ENCODE results near the gene FXN. TPM values are rescaled to one million over a fixed set of nuclear protein-coding genes. Genes with fewer than 3 reads are reported as not detected.
A peak's percentile ranks its signal among the peaks of the same experiment; 100 is the strongest.
"Not testable (repeated sequence)": the region's sequence is repeated elsewhere in the genome, so short reads cannot be mapped to it uniquely, and the experiment has no call there.

The FXN gene
- 1 to 10 TPM; 4.0 to 7.2 (median 5.5) TPM for total RNA-seq

DNA sequence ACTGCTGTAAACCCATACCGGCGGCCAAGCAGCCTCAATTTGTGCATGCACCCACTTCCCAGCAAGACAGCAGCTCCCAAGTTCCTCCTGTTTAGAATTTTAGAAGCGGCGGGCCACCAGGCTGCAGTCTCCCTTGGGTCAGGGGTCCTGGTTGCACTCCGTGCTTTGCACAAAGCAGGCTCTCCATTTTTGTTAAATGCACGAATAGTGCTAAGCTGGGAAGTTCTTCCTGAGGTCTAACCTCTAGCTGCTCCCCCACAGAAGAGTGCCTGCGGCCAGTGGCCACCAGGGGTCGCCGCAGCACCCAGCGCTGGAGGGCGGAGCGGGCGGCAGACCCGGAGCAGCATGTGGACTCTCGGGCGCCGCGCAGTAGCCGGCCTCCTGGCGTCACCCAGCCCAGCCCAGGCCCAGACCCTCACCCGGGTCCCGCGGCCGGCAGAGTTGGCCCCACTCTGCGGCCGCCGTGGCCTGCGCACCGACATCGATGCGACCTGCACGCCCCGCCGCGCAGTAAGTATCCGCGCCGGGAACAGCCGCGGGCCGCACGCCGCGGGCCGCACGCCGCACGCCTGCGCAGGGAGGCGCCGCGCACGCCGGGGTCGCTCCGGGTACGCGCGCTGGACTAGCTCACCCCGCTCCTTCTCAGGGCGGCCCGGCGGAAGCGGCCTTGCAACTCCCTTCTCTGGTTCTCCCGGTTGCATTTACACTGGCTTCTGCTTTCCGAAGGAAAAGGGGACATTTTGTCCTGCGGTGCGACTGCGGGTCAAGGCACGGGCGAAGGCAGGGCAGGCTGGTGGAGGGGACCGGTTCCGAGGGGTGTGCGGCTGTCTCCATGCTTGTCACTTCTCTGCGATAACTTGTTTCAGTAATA, at the start of gene FXN:
TSS of gene FXN (plus strand) at position 315 of the 871 bp plus-strand sequence. CDS start at position 346, 31 bp downstream.
- TF ChIP-seq, protein P1, sequence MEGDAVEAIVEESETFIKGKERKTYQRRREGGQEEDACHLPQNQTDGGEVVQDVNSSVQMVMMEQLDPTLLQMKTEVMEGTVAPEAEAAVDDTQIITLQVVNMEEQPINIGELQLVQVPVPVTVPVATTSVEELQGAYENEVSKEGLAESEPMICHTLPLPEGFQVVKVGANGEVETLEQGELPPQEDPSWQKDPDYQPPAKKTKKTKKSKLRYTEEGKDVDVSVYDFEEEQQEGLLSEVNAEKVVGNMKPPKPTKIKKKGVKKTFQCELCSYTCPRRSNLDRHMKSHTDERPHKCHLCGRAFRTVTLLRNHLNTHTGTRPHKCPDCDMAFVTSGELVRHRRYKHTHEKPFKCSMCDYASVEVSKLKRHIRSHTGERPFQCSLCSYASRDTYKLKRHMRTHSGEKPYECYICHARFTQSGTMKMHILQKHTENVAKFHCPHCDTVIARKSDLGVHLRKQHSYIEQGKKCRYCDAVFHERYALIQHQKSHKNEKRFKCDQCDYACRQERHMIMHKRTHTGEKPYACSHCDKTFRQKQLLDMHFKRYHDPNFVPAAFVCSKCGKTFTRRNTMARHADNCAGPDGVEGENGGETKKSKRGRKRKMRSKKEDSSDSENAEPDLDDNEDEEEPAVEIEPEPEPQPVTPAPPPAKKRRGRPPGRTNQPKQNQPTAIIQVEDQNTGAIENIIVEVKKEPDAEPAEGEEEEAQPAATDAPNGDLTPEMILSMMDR (IDR thresholded peaks at IDR 0.05): peak in 2 of 3 donors; percentile 53 to 82
- ATAC-seq (ENCODE audit: low FRiP score) (peak; percentile 98), DNase-seq (ENCODE audit: low spot score) (peak; percentile 58)

DNA sequence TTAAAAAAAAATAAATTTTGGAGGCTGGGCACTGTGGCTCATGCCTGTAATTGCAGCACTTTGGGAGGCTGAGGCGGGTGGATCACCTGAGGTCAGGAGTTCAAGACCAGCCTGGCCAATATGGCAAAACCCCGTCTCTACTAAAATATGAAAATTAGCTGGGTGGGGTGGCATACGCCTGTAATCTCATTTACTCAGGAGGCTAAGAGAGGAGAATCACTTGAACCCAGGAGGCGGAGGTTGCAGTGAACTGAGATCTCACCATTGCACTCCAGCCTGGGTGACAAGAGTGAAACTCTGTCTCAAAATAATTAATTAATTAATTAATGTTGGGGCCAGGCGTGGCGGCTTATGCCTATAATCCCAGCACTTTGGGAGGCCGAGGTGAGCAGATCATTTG, 48.6 kb upstream of the FXN start:
- DNase-seq (ENCODE audit: low spot score); ATAC-seq (ENCODE audit: low FRiP score): not testable (repeated sequence)

DNA sequence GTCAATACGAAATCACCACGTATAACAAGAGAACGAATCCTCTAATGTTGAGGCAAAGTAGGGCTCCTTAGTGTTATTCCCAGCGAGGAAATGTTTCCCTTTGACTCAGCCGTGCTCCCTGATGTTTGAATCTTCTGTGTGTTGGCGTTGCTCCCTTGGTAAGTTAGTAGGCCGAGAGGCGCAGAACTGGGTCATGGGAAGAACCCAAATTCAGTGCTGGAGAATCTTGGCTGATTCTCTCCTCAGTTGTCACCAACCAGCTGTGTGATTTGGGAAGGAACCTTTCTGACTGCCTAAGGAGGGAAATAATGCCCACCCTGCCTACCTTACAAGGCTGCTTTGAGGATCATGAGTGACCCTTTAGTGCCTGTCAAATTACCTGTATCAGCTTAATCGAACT, 44.1 kb upstream of the FXN start:
- no peak for DNase-seq (ENCODE audit: low spot score)
- TF ChIP-seq, protein P1 (IDR thresholded peaks at IDR 0.05): no peak
- no peak for ATAC-seq (ENCODE audit: low FRiP score)

DNA sequence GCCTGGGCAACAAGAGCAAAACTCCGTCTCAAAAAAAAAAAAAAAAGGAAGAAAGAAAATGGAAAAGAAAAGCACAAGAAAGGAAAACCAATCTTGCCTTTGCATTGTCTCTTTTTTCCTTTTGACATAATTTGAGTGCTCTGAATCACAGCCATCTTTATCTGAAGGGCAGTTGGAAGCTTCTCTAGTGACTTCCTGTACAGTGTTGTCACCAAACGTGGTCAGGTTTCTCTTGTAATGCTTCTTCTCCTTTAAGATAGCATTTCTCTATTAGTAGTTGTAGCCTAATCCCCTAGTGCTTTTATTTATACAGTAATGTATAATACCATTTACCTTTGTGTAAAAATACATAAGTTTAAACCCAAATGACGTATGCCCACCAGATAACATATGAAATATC, 39.8 kb upstream of the FXN start:
- TF ChIP-seq, protein P1 (IDR thresholded peaks at IDR 0.05): no peak
- no peak for DNase-seq (ENCODE audit: low spot score)

DNA sequence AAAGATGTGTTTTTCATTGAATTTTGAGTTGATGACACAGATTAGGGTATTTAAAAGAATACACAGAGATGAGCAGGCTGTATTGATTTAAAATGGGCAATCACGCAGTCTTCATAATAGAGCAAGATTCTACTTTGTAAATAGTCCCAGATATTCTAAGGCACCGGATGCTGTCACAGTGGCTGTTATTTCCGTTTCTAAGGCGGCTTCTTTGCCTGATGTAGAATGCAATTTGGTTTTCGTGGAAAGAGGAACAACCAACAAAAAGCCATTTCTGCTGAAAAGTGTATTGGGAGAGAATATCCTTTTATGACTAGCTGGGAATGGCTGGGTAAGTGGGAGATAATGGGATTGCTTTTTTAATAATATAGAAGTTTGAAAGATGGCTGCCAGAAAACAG, 39.1 kb upstream of the FXN start:
- DNase-seq (ENCODE audit: low spot score) (no peak), ATAC-seq (ENCODE audit: low FRiP score) (no peak)
- TF ChIP-seq, protein P1 (IDR thresholded peaks at IDR 0.05): no peak

More for the DNA sequence above, 39.8 kb upstream of the FXN start:
- no peak for ATAC-seq (ENCODE audit: low FRiP score)

DNA sequence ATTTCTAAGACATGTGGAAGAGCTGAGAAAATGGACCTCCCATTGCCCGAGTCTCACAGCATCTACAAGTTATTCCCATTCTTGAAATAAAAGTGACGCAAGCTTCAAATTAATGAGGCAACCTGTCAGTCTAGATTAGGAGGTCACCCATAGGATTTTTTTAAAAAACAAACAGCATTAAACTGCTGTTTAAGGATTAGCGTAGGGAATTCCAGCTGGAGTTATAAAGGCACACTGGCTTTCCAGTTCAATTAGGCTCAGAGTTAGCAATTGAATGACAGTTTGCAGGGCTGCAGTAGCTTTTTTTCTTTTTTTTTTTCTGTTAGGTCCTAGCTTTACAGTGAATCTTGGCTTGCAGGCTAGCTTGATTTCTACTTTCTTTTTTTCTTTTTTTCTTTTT, 37.9 kb upstream of the FXN start:
- DNase-seq (ENCODE audit: low spot score): no peak
- ATAC-seq (ENCODE audit: low FRiP score): no peak
- TF ChIP-seq, protein P1 (IDR thresholded peaks at IDR 0.05): no peak

DNA sequence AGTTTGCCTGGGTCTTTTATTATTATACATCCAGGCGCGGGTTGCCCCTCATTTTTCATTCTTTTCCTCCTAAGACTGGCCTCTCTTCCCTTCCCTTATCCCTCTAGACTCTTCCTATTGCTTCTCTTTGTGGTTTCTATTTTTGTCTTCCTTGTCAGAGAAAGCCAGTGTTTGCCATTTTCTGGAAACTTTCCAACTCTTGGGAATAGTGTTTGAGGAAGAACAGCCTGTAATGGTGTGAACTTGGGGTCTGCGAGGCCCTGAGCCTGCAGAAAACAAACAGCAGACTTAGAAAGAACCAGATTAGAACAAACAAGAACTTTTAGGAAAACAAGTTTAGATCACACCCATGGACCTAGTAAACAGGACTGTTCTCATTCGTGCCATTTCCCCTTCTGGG, 37.2 kb upstream of the FXN start:
- no peak for DNase-seq (ENCODE audit: low spot score)
- ATAC-seq (ENCODE audit: low FRiP score): no peak
- TF ChIP-seq, protein P1 (IDR thresholded peaks at IDR 0.05): no peak
